ENCODE results near the gene PAK5.

GRCh38 chr20:9838035-9838377 lies 870 bp downstream of the PAK5 start:
- no peak for TF ChIP-seq MEIS2 (IDR thresholded peaks at IDR 0.05; ENCODE audit: partially characterized antibody)
- TF ChIP-seq ZNF449 (CRISPR knock-in tag; IDR thresholded peaks at IDR 0.05): no peak
- TF ChIP-seq E2F6 (IDR thresholded peaks at IDR 0.05; ENCODE audit: borderline replicate concordance in 1 of 2, extremely low read depth in 1 of 2, insufficient read depth in 1 of 2, insufficient read length in 1 of 2, low read depth in 1 of 2, low read length in 1 of 2, poor library complexity in 1 of 2, severe bottlenecking in 1 of 2): no peak
- TF ChIP-seq ATF2 (CRISPR knock-in tag; IDR thresholded peaks at IDR 0.05): no peak
- no peak for TF ChIP-seq CC2D1A (IDR thresholded peaks at IDR 0.05)
- no peak for TF ChIP-seq FOXA3 (CRISPR knock-in tag; conservative IDR thresholded peaks at IDR 0.05 in 1 of 2, IDR thresholded peaks at IDR 0.05 in 1 of 2)
